GM18502 (cell line): ENCODE results near the gene RBPMS2.

Experiments used
- ATAC-seq: cut with Tn5 transposase; IDR thresholded peaks from one replicate; pipeline ENCODE4 v1.9.1; 2021; ENCODE audit warnings: mild to moderate bottlenecking; ENCODE audit not compliant: unreplicated experiment, poor library complexity

Gene RBPMS2

DNA sequence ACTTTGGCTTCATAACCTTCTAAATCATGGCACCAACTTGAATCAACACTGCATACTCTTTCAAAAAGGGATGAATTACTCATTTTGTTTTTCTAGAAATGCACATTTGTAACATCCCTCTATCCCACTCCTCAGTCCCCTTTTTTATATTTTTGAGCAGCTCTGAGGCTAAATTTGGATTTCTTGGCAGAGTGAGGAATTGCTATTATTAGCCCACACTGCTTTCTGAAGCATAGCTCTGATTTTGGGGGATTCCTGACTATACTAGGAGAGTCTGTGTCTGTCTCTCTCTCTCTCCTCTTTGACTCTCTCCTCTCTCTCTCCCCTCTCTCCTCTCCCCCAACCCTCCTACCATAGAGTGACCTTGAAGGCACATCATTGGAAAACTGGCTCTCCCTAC, 76.6 kb downstream of the RBPMS2 start:
- no peak for ATAC-seq

DNA sequence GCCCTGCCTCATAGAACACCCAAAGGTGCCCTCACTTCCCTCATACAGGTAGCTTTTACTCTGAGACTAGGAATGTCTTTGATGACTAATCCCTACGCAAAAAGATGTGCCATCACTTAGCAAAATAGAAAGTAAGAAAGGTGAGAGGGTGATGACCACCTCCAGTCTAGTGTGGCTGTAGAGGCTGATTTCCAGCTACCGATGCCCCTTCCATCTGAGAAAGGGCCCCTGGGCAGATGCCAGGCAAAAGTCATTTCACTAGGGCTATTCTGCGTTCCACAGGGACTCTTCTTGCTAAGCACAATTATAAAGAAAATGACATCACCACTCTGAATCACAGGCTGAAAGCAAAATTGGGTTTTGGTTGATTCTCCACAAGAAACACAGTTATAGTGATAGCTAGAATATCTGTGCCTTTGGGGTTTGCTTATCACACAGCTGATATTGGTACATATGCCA, 77.4 kb downstream of the RBPMS2 start:
- no peak for ATAC-seq

DNA sequence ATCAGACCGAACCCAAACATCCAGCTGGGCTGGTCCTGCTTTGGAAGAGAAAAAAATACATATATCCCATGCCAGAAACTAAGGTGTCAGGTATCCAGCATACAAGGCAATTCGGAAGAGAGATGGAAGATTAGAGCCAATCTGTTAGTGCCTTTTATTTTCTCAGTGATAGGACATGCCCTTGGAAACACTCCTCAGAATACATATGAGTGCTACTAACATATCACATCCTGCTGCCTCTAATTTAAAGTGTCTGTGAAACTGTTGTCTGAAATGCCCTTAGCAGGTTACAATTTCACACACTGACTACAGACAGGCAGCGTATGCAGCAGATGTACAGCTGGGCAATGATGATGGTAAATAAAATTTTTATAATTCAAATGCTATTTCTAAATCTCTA, 78.9 kb downstream of the RBPMS2 start:
- ATAC-seq, result no peak

DNA sequence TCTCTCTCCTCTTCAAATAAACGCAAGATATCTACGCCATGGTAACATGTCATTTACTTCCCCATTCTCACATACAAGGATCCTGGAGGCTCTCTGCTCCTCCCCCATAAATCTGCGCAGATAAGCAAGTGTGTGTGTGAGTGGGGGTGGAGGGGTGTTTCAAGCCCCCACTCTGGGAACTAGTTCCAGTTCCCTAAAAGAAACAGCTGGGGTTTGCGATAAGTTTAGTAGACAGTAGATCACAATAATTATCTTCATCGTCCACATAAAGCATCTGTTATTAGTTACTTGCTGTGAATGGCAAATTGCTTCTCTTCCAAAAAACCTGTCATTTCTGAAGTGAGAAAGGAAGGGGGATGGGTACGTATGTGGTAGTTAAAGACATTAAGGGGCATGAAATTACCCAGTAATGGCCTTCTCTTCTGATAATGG, 79.8 kb downstream of the RBPMS2 start:
- ATAC-seq, result no peak

DNA sequence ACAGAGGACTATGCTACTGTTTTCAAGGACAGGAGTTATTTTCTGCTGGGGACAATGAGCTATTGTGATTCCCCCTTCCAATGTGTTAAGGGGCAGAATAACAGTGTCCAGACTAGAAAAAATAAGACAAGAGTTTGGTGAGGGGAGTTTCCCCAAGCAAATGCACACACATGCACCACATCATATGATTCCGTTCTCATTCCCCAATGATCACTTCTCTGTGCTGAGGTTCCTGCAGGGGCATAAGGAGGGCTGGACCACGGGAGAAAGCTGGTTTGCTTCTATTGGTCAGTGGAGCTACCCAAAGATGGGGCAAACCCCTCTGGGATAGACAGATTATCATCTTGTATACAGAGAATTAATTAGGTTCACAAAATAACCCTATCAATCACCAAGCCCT, 80.6 kb downstream of the RBPMS2 start:
- no peak for ATAC-seq

DNA sequence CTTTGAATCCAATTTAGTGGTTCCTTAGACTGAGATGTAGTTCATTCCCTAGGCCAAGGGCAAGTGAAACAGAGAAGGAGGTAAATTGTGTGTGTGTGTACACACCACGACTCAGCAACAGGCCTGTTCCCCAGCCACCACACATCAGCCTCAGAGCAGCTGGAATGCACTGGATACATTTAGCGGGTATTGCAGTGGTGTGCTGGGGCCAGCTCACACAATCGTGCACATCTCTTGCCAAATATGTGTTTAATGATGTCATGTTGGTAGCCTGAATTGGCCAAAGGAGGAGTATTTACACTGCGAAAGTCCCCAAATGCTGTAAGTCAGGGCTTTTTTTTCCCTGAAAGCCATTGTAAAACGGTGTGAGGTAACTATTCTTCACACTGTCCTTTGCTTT, 82.3 kb downstream of the RBPMS2 start:
- ATAC-seq, result no peak

DNA sequence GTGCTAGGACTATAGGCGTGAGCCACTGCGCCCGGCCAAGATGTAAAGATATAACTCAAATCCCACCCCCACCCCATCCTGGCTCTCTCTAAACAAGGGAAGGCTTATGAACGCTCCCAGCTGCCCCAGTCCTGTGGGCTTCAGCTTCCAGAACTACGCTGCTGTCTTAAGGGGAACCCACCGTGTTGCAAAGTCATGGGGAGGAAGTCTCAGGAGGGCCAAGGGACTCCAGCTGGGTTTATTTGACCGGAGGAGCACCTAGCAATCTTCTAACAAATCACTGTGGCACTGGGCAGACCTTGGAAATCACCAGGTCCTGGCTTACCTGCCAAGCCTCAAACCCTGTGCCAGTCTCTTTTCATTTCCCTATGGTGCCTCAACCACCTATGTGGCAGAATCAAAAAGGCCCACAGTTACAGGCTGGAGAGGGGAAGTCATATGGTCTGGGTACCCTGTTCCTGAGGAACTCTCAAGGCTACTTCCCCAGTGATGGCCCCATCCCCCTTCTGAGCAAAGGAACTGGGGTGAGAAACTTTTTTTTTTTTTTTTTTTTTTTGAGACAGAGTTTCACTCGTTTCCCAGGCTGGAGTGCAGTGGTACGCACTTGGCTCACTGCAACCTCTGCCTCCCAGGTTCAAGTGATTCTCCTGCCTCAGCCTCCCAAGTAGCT, 83.4 kb downstream of the RBPMS2 start:
- no peak for ATAC-seq

DNA sequence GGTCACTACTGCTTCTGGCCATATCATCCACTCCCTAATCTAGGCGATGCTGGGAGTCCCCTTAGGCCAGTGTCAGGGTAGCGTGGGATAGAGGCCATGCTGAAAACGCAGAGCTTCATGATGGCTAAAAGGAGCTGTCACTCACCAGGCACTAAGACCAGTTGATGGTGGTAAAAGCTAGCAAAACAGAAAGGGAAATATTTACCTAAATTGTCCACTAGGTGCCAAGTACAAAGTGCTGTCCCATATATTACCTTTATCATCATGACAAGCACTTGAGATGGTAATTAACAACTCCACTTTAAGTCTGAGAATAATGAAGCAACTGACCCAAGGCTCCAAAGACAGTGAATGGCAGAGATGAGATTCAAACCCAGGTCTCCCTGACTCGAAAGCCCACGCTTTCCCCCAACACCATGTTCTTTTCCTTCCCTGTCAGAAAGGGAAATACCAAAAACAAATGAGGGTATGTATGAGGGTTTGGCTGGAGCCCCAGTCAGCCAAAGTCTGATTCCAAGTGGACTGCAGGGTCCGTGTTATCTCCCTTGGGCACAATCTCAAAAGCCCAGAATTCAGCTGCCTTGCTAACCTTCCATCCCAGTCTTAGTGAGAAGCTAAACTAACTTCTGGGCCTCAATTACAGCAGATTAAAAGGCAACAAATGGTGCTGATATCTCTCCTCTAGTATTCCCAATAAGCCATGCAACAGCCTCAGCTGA, 84.7 kb downstream of the RBPMS2 start:
- no peak for ATAC-seq

DNA sequence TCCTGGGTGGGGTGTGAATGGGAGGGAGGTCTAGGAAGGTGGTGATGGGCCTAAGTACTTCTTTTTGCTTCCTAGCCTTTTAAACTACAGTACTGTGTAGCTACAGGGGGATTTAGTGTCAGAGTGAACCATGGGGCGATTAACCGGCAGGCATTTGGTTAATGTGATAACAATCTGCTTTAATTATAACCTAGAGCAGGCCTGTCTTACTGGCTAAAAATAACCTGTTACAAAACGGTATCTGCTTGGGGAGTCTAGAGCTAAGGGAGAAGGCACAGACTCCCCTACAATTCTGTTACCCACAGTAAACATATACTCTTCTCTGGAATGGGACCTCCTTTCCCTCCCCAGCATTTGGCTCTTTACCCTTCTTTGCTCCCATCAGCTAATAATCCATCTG, 85.4 kb downstream of the RBPMS2 start:
- no peak for ATAC-seq
